ENCODE data around the gene NIP7. TPM values are rescaled to one million over a fixed set of nuclear protein-coding genes. Genes with fewer than 3 reads are reported as not detected.
"Not testable (repeated sequence)": the region's sequence is repeated elsewhere in the genome, so short reads cannot be mapped to it uniquely, and the experiment has no call there.

The NIP7 gene
- total RNA-seq, 1 experiment from 2014 or later = 26.8 TPM

DNA sequence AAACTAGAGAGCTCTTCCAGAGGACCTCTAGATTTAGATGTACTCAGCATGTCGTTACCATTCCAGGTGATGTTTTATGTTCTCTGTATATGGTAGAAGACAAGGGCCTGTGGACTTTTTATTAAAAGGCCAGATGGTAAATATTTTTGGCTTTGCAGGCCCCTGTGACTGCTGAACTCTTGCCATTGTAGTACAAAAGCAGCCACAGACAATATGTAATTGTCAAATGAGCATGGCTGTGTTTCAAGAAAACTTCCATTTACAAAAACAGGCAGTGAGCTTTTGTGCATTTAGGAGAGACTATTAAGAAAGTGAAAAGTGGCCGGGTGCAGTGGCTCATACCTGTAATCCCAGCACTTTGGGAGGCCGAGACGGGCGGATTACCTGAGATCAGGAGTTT lies 4.6 kb downstream of the NIP7 start:
- no peaks in the 10 kb centered on the region for H3K9me3 ChIP-seq (replicated peaks)
- no peaks in the 10 kb centered on the region for H3K27me3 ChIP-seq (replicated peaks)

DNA sequence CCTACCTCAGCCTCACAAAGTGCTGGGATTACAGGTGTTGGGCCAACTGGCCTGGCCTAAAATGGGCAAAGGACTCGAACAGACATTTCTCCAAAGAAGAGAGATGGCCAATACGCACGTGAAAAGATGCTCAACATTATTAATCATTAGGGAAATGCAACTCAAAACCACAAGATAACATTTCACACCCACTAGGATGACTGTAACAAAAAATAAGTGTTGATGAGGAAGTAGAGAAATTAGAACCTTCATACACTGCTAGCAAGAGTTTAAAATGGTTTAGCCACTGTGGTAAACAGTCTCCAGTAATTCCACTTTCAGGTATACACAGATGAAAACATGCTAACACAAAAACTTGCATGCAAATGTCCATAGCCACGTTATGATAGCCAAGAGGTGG lies 6.4 kb downstream of the NIP7 start:
- no peaks in the 10 kb centered on the region for H3K9me3 ChIP-seq (replicated peaks)
- no peak overlapping the region for H3K27ac ChIP-seq
- H3K36me3 ChIP-seq = peaks cover 48% of the 10 kb centered on the region
- no peak for DNase-seq (ENCODE audit: low read depth in 1 of 2, low spot score in 2 of 2)
- no peak overlapping the region for H3K4me3 ChIP-seq
- no peaks in the 10 kb centered on the region; the same call in 1 of the 2 replicates for H3K4me1 ChIP-seq (replicated peaks)
- no peaks in the 10 kb centered on the region for H3K27me3 ChIP-seq (replicated peaks)

More for the DNA sequence above, 4.6 kb downstream of the NIP7 start:
- Histone ChIP-seq H3K4me1 (replicated peaks) (no peaks in the 10 kb centered on the region; the same call in 1 of the 2 replicates), H3K36me3 (peaks cover 50% of the 10 kb centered on the region), H3K27ac (no peak overlapping the region), H3K4me3 (no peak overlapping the region)
- DNase-seq (ENCODE audit: low read depth in 1 of 2, low spot score in 2 of 2) = no peak

DNA sequence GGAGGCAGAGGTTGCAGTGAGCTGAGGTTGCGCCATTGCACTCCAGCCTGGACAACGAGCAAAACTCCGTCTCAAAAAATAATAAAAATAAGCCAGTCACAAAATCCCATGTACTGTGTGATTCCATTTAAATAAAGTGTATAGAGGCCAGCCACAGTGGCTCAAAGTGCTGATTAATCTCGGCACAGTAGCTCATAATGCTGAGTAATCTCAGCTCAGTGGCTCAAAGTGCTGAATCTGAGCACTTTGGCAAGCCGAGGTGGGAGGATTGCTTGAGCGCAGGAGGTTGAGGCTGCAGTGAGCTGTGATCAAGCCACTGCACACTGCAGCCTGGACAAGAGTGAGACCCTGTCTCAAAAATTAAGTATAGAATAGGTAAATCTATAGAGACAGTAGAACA lies 7.1 kb downstream of the NIP7 start:
- no peak for DNase-seq (ENCODE audit: low read depth in 1 of 2, low spot score in 2 of 2)
- Histone ChIP-seq H3K9me3 (replicated peaks) (no peaks in the 10 kb centered on the region), H3K4me1 (replicated peaks) (no peaks in the 10 kb centered on the region)

DNA sequence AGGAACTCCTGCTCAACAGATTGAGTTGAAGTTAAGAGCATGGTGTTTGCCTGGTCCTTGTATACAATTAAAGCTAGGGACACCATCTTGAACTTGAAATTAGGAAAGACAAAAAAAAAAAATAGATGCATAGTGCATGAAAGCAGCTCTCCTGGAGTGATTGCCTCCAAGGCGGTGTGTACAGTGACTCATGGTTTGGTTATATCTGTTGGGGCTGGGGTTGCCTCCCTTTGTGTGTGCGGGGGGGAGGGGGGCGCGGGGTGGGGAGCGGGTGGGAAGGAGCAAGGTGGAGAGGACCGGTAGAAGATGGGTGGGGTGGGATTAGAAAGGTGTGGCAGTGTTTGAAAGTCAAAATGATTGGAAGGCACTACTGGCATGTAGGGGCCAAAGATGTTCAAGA lies 8.7 kb downstream of the NIP7 start:
- no peak overlapping the region for H3K4me3 ChIP-seq
- no peaks in the 10 kb centered on the region for H3K4me1 ChIP-seq (replicated peaks)
- H3K27ac ChIP-seq = no peak overlapping the region
- no peak for DNase-seq (ENCODE audit: low read depth in 1 of 2, low spot score in 2 of 2)
- H3K9me3 ChIP-seq (replicated peaks) = no peaks in the 10 kb centered on the region
- peaks cover 29% of the 10 kb centered on the region for H3K36me3 ChIP-seq
- H3K27me3 ChIP-seq (replicated peaks) = no peaks in the 10 kb centered on the region

More for the DNA sequence above, 7.1 kb downstream of the NIP7 start:
- Histone ChIP-seq H3K36me3 (peaks cover 40% of the 10 kb centered on the region), H3K4me3 (no peak overlapping the region), H3K27me3 (replicated peaks) (no peaks in the 10 kb centered on the region), H3K27ac (no peak overlapping the region)

DNA sequence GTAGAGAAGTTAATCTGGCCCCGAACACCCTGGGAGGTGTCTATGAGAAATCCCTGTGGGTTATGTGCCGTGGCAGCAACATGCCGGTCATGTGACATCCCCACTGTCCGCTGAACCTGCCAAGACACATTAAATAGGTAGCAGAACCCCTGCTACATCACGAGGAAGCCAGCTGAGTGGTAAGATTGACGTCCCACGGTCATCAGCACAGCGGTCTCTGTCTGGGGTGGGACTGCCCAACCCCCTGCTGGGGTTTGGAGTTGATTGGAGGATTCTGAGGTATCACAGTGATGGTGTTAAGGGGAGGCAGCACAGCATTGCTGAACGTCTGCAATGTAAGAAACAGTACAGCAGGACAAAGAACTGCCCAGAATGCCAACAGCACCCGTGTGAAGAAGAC lies 10.0 kb downstream of the NIP7 start:
- DNase-seq (ENCODE audit: low read depth in 1 of 2, low spot score in 2 of 2) = no peak
- Histone ChIP-seq H3K27ac (no peak overlapping the region), H3K4me1 (replicated peaks) (no peaks in the 10 kb centered on the region), H3K27me3 (replicated peaks) (no peaks in the 10 kb centered on the region), H3K36me3 (peaks cover 25% of the 10 kb centered on the region), H3K9me3 (replicated peaks) (no peaks in the 10 kb centered on the region), H3K4me3 (no peak overlapping the region)

DNA sequence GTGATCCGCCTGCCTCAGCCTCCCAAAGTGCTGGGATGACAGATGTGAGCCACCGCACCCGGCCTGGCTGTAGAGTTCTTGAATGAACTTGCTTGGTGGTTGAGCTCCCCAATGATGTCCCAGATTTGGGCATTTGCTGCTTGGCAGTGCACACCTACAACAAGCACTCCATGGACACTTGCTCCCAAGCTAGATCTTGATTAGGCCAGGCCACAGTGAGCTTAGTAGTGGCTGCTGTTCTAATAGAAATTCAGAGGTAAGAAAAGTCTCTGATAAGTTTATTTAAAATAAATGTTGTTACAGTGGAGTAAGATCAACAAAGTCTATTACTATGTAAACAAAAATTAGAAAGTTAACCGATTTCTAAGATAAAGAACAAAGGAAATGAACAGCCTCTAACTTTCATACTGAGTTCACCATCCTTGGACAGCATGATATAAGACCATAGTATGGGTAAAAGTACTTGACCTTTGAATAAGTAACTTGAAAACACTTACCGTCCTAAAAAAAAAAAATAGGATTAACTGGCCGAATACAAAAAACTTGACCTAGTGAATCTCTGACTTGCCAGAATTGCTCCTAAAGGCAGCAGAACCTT lies 11.1 kb downstream of the NIP7 start:
- H3K27ac ChIP-seq = no peak overlapping the region
- no peaks in the 10 kb centered on the region for H3K9me3 ChIP-seq (replicated peaks)
- H3K27me3 ChIP-seq (replicated peaks) = no peaks in the 10 kb centered on the region
- peaks cover 26% of the 10 kb centered on the region for H3K36me3 ChIP-seq
- H3K4me3 ChIP-seq = no peak overlapping the region
- no peak for DNase-seq (ENCODE audit: low read depth in 1 of 2, low spot score in 2 of 2)
- no peaks in the 10 kb centered on the region for H3K4me1 ChIP-seq (replicated peaks)

DNA sequence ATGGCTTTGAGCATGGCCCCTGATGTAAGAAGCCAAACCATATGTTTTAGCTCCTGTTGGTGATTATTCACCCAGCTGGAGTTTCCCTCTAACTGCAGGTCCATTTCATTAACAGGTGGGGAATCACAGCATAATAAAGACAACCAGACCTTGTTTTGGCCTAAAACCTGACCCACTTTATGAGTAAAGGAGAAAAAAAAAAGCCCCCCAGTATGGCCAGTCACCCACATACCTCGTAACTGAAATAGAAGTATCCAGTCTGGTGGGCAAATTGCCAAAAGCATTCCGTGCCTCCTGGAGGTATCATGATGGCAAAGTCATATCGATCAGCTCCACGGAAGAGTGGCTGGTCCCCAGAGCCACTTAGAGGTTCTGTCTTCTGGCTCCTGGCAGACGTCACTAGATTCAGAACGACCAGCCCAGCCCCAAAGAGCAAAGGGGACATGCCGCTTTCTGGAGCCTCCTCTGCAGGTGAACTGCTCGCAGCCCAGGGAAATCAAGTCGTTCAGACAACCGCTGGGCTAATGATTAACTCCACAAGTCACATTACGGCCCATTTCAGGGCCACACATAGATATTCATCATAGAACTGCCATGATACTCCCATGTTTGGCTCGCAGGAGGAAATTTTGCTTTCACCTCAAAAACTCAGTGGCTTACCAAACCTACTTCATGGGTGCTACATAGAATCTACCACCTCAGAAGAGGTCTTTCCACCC lies 11.9 kb downstream of the NIP7 start, which contains the start of gene TMED6:
TSS of gene TMED6 (minus strand) at position 478 of the 719 bp plus-strand sequence. CDS start at position 445, 33 bp downstream.
- Histone ChIP-seq H3K4me3 (no peak within 1 kb of the TSS), H3K27me3 (replicated peaks) (no peaks in the 10 kb centered on the region), H3K27ac (no peak within 1 kb of the TSS), H3K4me1 (replicated peaks) (no peaks in the 10 kb centered on the region), H3K36me3 (peaks cover 29% of the 10 kb centered on the region), H3K9me3 (replicated peaks) (no peaks in the 10 kb centered on the region)
- DNase-seq (ENCODE audit: low read depth in 1 of 2, low spot score in 2 of 2) = no peak

DNA sequence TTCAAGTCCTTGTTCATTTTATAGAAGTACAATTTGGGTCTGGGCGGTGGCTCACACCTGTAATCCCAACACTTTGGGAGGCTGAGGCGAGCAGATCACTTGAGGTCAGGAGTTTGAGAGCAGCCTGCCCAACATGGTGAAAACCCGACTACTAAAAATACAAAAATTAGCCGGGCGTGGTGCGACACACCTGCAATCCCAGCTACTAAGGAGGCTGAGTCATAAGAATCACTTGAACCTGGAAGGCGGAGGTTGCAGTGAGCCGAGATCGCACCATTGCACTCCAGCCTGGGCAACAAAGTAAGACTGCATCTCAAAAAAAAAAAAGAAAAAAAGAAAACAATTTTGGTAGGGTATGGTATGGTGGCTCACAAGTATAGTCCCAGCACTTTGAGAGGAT lies 20.5 kb downstream of the NIP7 start:
- not testable (repeated sequence) for H3K4me3 ChIP-seq; H3K27me3 ChIP-seq (replicated peaks); H3K9me3 ChIP-seq (replicated peaks); DNase-seq (ENCODE audit: low read depth in 1 of 2, low spot score in 2 of 2); H3K4me1 ChIP-seq (replicated peaks); H3K27ac ChIP-seq
- peaks cover 45% of the 10 kb centered on the region for H3K36me3 ChIP-seq

DNA sequence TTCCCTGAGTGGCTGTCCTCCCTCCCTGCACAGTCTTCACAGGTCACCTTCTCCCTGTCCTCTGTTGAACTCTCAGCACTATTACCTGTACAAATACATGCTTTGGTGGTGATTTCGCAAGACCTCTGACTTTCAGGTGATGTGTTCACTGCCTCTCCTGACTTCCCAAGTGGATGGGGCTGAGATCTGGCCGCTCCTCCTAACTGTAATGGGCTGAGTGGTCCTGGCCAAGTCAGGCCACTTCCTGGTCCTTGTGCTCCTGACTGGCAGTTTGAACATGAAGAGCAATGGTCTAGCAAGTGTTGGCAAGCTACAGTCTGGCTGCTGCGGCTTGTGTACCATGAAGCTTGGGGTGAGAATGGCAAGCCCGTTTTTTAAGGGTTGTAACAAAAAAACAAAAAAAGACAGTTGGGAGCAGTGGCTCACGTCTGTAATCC lies 23.7 kb downstream of the NIP7 start:
- Histone ChIP-seq H3K27ac (no peak overlapping the region), H3K9me3 (replicated peaks) (no peaks in the 10 kb centered on the region)
- no peak for DNase-seq (ENCODE audit: low read depth in 1 of 2, low spot score in 2 of 2)

DNA sequence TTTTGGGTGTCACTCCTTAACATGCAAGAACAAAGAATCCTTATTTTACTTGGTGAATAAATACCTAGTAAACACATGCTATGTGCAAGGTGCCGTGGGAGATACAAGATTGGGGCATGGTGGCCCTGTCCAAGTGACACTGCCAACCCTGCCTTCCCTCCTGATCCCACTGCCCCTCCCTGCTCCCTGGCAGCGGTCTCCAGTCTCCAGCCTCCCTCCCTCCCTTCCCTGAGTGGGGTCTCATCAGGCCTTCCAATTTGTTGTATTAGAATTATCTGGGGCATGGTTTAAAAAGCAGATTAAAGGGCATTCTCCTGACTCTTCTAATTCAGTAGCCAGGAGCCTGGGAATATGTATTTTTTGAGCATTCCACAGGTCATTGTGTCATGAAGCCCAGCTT lies 24.5 kb downstream of the NIP7 start:
- H3K27me3 ChIP-seq (replicated peaks) = no peaks in the 10 kb centered on the region
- no peak overlapping the region for H3K27ac ChIP-seq
- H3K4me1 ChIP-seq (replicated peaks) = no peaks in the 10 kb centered on the region
- H3K4me3 ChIP-seq = no peak overlapping the region
- no peaks in the 10 kb centered on the region for H3K9me3 ChIP-seq (replicated peaks)
- peaks cover 72% of the 10 kb centered on the region for H3K36me3 ChIP-seq
- no peak for DNase-seq (ENCODE audit: low read depth in 1 of 2, low spot score in 2 of 2)

More for the DNA sequence above, 23.7 kb downstream of the NIP7 start:
- Histone ChIP-seq H3K4me1 (replicated peaks) (no peaks in the 10 kb centered on the region), H3K27me3 (replicated peaks) (no peaks in the 10 kb centered on the region), H3K4me3 (no peak overlapping the region), H3K36me3 (peaks cover 64% of the 10 kb centered on the region)

DNA sequence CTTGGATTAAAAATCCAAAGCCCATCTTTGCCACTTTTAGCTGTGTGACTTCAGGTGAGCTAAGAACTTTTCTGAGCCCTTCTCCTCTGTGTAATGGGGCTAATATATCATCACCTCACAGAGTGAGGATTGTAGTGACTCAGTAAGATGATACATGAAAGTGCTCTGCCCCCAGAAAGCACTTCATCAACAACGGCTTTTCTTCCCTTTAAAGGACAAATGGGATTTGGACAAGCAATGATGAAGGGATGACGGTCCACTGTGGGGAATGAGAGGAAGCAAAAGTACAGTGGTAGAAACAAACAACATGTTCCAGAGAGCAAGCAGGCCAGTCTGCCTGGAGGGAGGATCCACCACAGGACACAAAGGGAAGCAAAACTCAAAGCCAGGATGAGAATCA lies 26.3 kb downstream of the NIP7 start:
- DNase-seq (ENCODE audit: low read depth in 1 of 2, low spot score in 2 of 2) = no peak
- H3K27me3 ChIP-seq (replicated peaks) = no peaks in the 10 kb centered on the region
- no peak overlapping the region for H3K27ac ChIP-seq
- H3K36me3 ChIP-seq = peaks cover 83% of the 10 kb centered on the region
- no peak overlapping the region for H3K4me3 ChIP-seq
- H3K4me1 ChIP-seq (replicated peaks) = no peaks in the 10 kb centered on the region
- no peaks in the 10 kb centered on the region for H3K9me3 ChIP-seq (replicated peaks)

DNA sequence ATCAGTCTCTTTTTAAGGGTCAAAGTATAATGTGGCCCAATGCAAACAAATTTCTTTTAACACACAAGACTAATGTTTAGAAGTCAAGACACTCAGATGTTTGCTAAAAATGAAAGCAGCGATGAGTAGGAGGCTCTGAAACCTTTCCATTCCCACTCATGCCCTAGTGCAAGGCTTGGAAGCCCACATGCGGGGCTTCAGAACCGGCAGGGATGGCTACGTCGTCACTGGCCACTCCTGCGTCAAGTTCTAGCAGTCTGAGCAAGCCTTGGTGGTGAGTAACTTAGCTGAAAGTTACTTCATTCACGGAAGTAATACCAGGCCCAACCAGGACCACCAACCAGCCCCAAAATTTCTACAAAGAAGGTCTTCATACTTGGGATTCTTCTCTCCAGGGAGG lies 26.9 kb downstream of the NIP7 start:
- no peaks in the 10 kb centered on the region for H3K9me3 ChIP-seq (replicated peaks)
- no peaks in the 10 kb centered on the region for H3K27me3 ChIP-seq (replicated peaks)
- H3K4me1 ChIP-seq (replicated peaks) = no peaks in the 10 kb centered on the region
- DNase-seq (ENCODE audit: low read depth in 1 of 2, low spot score in 2 of 2) = no peak
- no peak overlapping the region for H3K27ac ChIP-seq
- no peak overlapping the region for H3K4me3 ChIP-seq
- peaks cover 83% of the 10 kb centered on the region for H3K36me3 ChIP-seq

DNA sequence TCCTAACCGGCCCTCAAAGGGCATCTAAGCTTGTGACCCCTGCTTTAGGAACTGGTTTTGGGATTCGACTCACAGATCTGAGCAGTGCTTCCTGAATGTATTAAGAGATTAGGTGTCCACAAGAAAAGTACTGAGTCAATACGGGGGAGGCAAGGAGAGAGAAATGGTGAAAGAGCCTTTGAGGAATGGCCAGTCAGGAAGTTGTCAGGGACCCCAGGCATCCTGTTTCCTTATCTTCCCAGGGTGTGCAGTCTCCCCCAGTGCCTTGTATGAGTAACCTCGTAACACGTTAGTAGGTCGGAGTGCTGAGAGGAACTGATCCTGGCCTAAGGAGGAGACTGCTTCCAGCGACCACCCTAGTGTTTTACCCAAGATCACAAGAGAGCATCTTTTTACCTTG lies 28.4 kb downstream of the NIP7 start:
- H3K9me3 ChIP-seq (replicated peaks) = no peaks in the 10 kb centered on the region
- H3K27me3 ChIP-seq (replicated peaks) = no peaks in the 10 kb centered on the region
- H3K27ac ChIP-seq = no peak overlapping the region
- H3K36me3 ChIP-seq = peaks cover 95% of the 10 kb centered on the region
- no peak overlapping the region for H3K4me3 ChIP-seq
- DNase-seq (ENCODE audit: low read depth in 1 of 2, low spot score in 2 of 2) = no peak
- H3K4me1 ChIP-seq (replicated peaks) = no peaks in the 10 kb centered on the region

DNA sequence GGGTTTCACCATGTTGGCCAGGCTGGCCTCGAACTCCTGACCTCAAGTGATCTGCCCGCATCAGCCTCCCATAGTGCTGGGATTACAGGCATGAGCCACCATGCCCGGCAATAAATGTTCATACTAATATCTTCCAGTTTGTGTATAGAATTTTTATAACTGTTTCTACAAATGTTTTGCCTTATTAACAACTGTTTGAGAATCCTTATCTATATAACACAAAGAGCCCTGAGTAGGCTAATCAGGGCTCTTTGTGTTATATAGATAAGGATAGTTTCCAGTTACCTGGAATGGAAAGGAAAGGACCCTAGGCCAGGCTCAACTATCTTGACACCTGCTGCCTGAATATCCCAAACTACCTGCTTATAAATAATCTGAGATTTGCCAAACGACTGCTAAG lies 29.3 kb downstream of the NIP7 start:
- Histone ChIP-seq H3K36me3 (peaks cover 93% of the 10 kb centered on the region), H3K27ac (no peak overlapping the region), H3K4me3 (no peak overlapping the region), H3K27me3 (replicated peaks) (no peaks in the 10 kb centered on the region), H3K9me3 (replicated peaks) (no peaks in the 10 kb centered on the region), H3K4me1 (replicated peaks) (no peaks in the 10 kb centered on the region)
- no peak for DNase-seq (ENCODE audit: low read depth in 1 of 2, low spot score in 2 of 2)

Data from SJSA1 (cell line).